Measurements from ENCODE around the gene BLTP3B.

- TF ChIP-seq CTCF (conservative IDR thresholded peaks at IDR 0.05 in 1 of 2, IDR thresholded peaks at IDR 0.05 in 1 of 2; ENCODE audit: extremely low read depth in 1 of 2, insufficient read depth in 1 of 2, low read depth in 1 of 2, low read length in 2 of 2) (no peak), EZH2 (IDR thresholded peaks at IDR 0.05; ENCODE audit: borderline replicate concordance, low read length) (no peak)
Observed at GRCh38 chr12:100146252-100146651, 3.6 kb upstream of the BLTP3B start.

All from mammary epithelial cell (primary cell).